Measurements from ENCODE around the gene GABBR2. TPM values are rescaled to one million over a fixed set of nuclear protein-coding genes. Genes with fewer than 3 reads are reported as not detected.
"Not testable (repeated sequence)": the region's sequence is repeated elsewhere in the genome, so short reads cannot be mapped to it uniquely, and the experiment has no call there.

The GABBR2 gene
- polyA plus RNA-seq, 3 donors = 3.6 to 6.0 (median 3.8) TPM

- no peak for DNase-seq (ENCODE audit: low read depth in 3 of 3, low spot score in 2 of 3)
Observed at GRCh38 chr9:98494852-98495251, 213.9 kb downstream of the GABBR2 start.

GRCh38 chr9:98491828-98492227, 216.9 kb downstream of the GABBR2 start:
- no peak for DNase-seq (ENCODE audit: low read depth in 3 of 3, low spot score in 2 of 3)

- no peak for DNase-seq (ENCODE audit: low read depth in 3 of 3, low spot score in 2 of 3)
Observed at GRCh38 chr9:98491231-98491651, 217.5 kb downstream of the GABBR2 start.

GRCh38 chr9:98488571-98489312, 220.0 kb downstream of the GABBR2 start:
- DNase-seq (ENCODE audit: low read depth in 3 of 3, low spot score in 2 of 3) = no peak

- DNase-seq (ENCODE audit: low read depth in 3 of 3, low spot score in 2 of 3) = no peak
Observed at GRCh38 chr9:98485706-98486105, 223.0 kb downstream of the GABBR2 start.

GRCh38 chr9:98484162-98484561, 224.6 kb downstream of the GABBR2 start:
- no peak for DNase-seq (ENCODE audit: low read depth in 3 of 3, low spot score in 2 of 3)

- DNase-seq (ENCODE audit: low read depth in 3 of 3, low spot score in 2 of 3) = no peak
Observed at GRCh38 chr9:98482226-98482625, 226.5 kb downstream of the GABBR2 start.

- no peak for DNase-seq (ENCODE audit: low read depth in 3 of 3, low spot score in 2 of 3)
Observed at GRCh38 chr9:98481676-98482075, 227.1 kb downstream of the GABBR2 start.

- DNase-seq (ENCODE audit: low read depth in 3 of 3, low spot score in 2 of 3) = no peak
Observed at GRCh38 chr9:98479967-98480847, 228.5 kb downstream of the GABBR2 start.

GRCh38 chr9:98479449-98479848, 229.3 kb downstream of the GABBR2 start:
- DNase-seq (ENCODE audit: low read depth in 3 of 3, low spot score in 2 of 3) = no peak

GRCh38 chr9:98477884-98478283, 230.9 kb downstream of the GABBR2 start:
- DNase-seq (ENCODE audit: low read depth in 3 of 3, low spot score in 2 of 3) = no peak

- no peak for DNase-seq (ENCODE audit: low read depth in 3 of 3, low spot score in 2 of 3)
Observed at GRCh38 chr9:98472216-98472615, 236.5 kb downstream of the GABBR2 start.

- DNase-seq (ENCODE audit: low read depth in 3 of 3, low spot score in 2 of 3) = no peak
Observed at GRCh38 chr9:98471185-98471584, 237.6 kb downstream of the GABBR2 start.

GRCh38 chr9:98468567-98469239, 240.0 kb downstream of the GABBR2 start:
- DNase-seq (ENCODE audit: low read depth in 3 of 3, low spot score in 2 of 3) = no peak

- DNase-seq (ENCODE audit: low read depth in 3 of 3, low spot score in 2 of 3) = no peak
Observed at GRCh38 chr9:98465799-98466198, 242.9 kb downstream of the GABBR2 start.

GRCh38 chr9:98464156-98464690, 244.5 kb downstream of the GABBR2 start:
- not testable (repeated sequence) for DNase-seq (ENCODE audit: low read depth in 3 of 3, low spot score in 2 of 3)

- DNase-seq (ENCODE audit: low read depth in 3 of 3, low spot score in 2 of 3) = no peak
Observed at GRCh38 chr9:98462310-98462709, 246.4 kb downstream of the GABBR2 start.

- DNase-seq (ENCODE audit: low read depth in 3 of 3, low spot score in 2 of 3) = no peak
Observed at GRCh38 chr9:98460704-98461103, 248.0 kb downstream of the GABBR2 start.

- peak; percentile 64 to 79 (median 73) for DNase-seq (ENCODE audit: low read depth in 3 of 3, low spot score in 2 of 3)
Observed at GRCh38 chr9:98457726-98458370, 250.9 kb downstream of the GABBR2 start.

GRCh38 chr9:98456156-98456613, 252.6 kb downstream of the GABBR2 start:
- no peak for DNase-seq (ENCODE audit: low read depth in 3 of 3, low spot score in 2 of 3)
